ENCODE data around the gene GOLGA6L10.

- no peak for TF ChIP-seq GATA2 (IDR thresholded peaks at IDR 0.05; ENCODE audit: low read depth, low read length)
- no peak for TF ChIP-seq GATA3 (IDR thresholded peaks at IDR 0.05; ENCODE audit: low read depth, low read length)
These were observed 51.2 kb downstream of the GOLGA6L10 start for GRCh38 chr15:82298032-82298431.

Data from SH-SY5Y (cell line).